KMS-11 (cell line): ENCODE measurements around the gene PNPLA5.

Experiments
- H2AFZ ChIP-seq: fragments of 200-600 bp; sonication (generic); 2 replicates; pipeline ENCODE4 v1.6.1; 2016; ENCODE audit warnings: antibody characterized with exemption, mixed run types, low read depth
- H3K27ac ChIP-seq: fragments of 200-600 bp; sonication (generic); 2 replicates; pipeline ENCODE4 v1.6.1; 2016; ENCODE audit warnings: mild to moderate bottlenecking, mixed run types
- H3K27me3 ChIP-seq: fragments of 200-600 bp; sonication (generic); 2 replicates; pipeline ENCODE4 v1.6.1; 2017; ENCODE audit warnings: mild to moderate bottlenecking, low read depth, mixed run types, moderate library complexity; ENCODE audit not compliant: insufficient read depth
- H3K36me3 ChIP-seq: fragments of 200-600 bp; sonication (generic); 2 replicates; pipeline ENCODE4 v1.6.1; 2017; ENCODE audit warnings: mild to moderate bottlenecking, mixed run types; ENCODE audit not compliant: insufficient read depth
- H3K4me1 ChIP-seq: fragments of 200-600 bp; sonication (generic); 2 replicates; pipeline ENCODE4 v1.6.1; 2016; ENCODE audit warnings: mild to moderate bottlenecking, low read depth, mixed run types; ENCODE audit not compliant: poor library complexity, severe bottlenecking
- H3K4me2 ChIP-seq: fragments of 200-600 bp; sonication (generic); 2 replicates; pipeline ENCODE4 v1.7.0; 2016; ENCODE audit warnings: mild to moderate bottlenecking, mixed run types
- H3K4me3 ChIP-seq: fragments of 200-600 bp; sonication (generic); IDR thresholded peaks from 2 replicates; pipeline ENCODE4 v1.6.1; 2017; ENCODE audit warnings: low read depth, low read length, mixed read lengths; ENCODE audit not compliant: insufficient read depth
- H3K79me2 ChIP-seq: fragments of 200-600 bp; sonication (generic); 2 replicates; pipeline ENCODE4 v1.6.1; 2016; ENCODE audit warnings: low read depth, mixed run types; ENCODE audit not compliant: insufficient read depth
- H3K9ac ChIP-seq: fragments of 200-600 bp; sonication (generic); 2 replicates; pipeline ENCODE4 v1.6.1; 2016; ENCODE audit warnings: mild to moderate bottlenecking, mixed run types
- H4K20me1 ChIP-seq: fragments of 200-600 bp; sonication (generic); 2 replicates; pipeline ENCODE4 v1.6.1; 2016; ENCODE audit warnings: mild to moderate bottlenecking, mixed run types; ENCODE audit not compliant: insufficient read depth
- TF ChIP-seq, protein P1 (sequence below): fragments of 200-600 bp; sonication (generic); conservative IDR thresholded peaks from 2 replicates; pipeline ENCODE4 v1.6.1; 2017; ENCODE audit warnings: low read depth, mild to moderate bottlenecking, antibody characterized with exemption, low read length, moderate library complexity, mixed read lengths

PNPLA5 gene

DNA sequence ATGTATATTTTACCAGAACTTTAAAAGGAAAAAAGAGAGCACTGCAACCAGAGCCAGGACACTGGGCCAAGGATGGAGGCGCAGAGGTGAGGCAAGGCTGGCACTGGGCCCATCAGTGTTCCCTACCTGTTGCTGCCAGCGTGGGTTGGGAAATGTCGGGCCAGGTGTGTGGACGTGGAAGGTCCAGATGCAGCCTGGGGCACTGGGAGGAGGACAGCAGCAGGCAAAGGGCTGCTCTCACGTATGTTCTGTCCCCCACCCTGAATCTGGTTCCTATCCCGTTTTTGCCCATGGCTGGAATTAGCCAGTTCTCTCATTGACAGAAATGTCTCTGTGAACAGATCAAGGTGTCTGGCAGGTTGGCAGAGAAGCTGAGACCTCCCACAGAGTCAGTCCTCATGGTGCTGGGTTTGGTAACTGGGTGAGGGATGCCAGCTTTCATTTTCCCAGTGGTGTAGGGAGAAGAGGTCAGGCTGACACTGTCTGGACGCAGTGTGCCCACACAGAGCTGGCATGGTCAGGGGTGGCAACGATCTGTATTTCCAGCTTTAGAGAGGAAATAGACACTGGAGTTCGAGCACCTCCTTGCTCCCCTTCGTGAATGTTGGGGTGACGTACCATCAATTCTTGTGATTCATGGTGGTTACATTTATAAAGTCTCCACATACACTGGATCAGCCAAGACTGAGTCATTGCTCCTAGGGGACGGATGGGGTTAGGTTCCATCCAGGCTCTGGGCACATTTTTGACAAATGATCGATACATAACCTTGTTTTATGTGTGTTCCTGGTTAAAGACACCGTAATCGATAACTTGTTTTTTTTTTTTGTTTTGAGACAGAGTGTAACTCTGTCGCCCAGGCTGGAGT lies 27.5 kb upstream of the PNPLA5 start:
- TF ChIP-seq, protein P1, sequence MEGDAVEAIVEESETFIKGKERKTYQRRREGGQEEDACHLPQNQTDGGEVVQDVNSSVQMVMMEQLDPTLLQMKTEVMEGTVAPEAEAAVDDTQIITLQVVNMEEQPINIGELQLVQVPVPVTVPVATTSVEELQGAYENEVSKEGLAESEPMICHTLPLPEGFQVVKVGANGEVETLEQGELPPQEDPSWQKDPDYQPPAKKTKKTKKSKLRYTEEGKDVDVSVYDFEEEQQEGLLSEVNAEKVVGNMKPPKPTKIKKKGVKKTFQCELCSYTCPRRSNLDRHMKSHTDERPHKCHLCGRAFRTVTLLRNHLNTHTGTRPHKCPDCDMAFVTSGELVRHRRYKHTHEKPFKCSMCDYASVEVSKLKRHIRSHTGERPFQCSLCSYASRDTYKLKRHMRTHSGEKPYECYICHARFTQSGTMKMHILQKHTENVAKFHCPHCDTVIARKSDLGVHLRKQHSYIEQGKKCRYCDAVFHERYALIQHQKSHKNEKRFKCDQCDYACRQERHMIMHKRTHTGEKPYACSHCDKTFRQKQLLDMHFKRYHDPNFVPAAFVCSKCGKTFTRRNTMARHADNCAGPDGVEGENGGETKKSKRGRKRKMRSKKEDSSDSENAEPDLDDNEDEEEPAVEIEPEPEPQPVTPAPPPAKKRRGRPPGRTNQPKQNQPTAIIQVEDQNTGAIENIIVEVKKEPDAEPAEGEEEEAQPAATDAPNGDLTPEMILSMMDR, result no peak
- Histone ChIP-seq H3K4me3 (no peak overlapping the region), H3K36me3 (no peaks in the 10 kb centered on the region), H3K27ac (no peak overlapping the region), H3K79me2 (no peaks in the 10 kb centered on the region), H2AFZ (no peak overlapping the region), H4K20me1 (no peaks in the 10 kb centered on the region), H3K9ac (no peak overlapping the region), H3K4me2 (no peak overlapping the region), H3K4me1 (no peaks in the 10 kb centered on the region), H3K27me3 (peaks cover 11% of the 10 kb centered on the region; the same call in 1 of the 2 replicates)

DNA sequence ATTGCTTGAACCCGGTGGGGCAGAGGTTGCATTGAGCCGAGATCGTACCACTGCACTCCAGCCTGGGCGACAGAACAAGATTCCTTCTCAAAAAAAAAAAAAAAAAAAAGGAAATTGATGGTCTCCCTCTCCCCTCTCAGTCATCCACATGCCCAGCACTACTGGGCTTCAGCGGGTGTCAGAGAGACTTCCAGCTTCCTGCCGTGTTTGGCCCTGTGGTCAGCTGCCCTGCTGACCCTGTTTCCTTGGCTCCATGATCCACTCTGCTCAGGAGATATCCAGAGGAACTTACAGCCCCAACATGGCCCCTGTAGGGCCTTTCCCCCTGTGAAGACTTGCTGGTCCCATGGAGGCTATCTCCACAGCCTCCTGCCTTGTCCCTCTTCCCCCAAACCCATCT lies 25.7 kb upstream of the PNPLA5 start:
- Histone ChIP-seq H4K20me1 (no peaks in the 10 kb centered on the region), H2AFZ (no peak overlapping the region), H3K9ac (no peak overlapping the region), H3K4me3 (no peak overlapping the region), H3K27me3 (peaks cover 6% of the 10 kb centered on the region; the same call in 1 of the 2 replicates), H3K27ac (no peak overlapping the region), H3K79me2 (no peaks in the 10 kb centered on the region), H3K36me3 (no peaks in the 10 kb centered on the region), H3K4me2 (no peak overlapping the region), H3K4me1 (no peaks in the 10 kb centered on the region)
- TF ChIP-seq, protein P1, result no peak

DNA sequence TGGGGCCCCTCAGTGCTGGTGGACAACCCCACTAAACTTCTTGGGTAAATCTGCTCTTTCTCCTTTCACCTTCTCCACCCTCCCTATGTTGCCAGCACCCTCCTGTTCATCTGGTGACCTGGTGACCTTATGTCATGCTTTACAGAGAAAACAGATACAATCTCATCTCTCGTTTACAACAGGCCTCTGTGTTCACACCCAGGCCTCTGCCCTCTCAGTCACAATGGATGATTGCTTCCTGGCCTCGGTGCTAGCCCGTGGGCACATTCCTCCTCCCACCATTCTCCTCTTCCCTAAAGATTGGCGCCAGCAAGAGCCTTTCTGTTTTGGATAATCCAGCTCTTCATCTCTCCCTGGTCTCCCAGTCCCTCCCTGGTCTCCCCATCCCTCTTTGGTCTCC lies 19.5 kb upstream of the PNPLA5 start:
- H3K27ac ChIP-seq, result no peak overlapping the region
- no peak overlapping the region for H3K9ac ChIP-seq
- no peaks in the 10 kb centered on the region for H3K79me2 ChIP-seq
- no peak overlapping the region for H2AFZ ChIP-seq
- no peak overlapping the region for H3K4me2 ChIP-seq
- no peaks in the 10 kb centered on the region for H3K36me3 ChIP-seq
- H3K4me3 ChIP-seq, result no peak overlapping the region
- TF ChIP-seq, protein P1, result no peak
- no peaks in the 10 kb centered on the region for H4K20me1 ChIP-seq
- no peaks in the 10 kb centered on the region for H3K4me1 ChIP-seq
- H3K27me3 ChIP-seq, result peaks cover 6% of the 10 kb centered on the region; the same call in 1 of the 2 replicates

DNA sequence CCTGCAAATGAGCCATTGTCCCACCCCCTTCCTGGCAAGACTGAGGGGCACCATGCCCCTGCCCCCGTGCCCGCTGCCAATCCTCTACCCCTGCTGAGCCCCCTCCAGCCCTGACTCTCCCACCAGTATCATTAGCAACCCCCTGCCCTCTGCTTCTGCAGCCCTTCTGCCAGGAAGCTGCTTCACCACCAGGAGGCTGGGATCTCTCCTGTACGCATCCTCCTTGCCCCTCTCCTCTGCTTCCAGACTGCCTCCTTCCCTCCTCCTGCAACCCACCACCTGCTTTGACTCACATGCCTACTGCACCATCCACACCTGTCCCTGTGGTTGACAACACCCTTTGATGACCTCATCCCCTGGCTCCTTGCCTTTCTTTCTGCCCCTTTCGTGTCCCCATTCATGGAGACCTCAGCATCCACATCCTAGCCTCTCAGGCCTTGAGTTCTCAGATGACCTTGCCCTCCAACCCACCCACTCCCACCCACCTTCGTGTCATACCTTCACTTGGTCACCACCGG lies 18.4 kb upstream of the PNPLA5 start:
- H4K20me1 ChIP-seq, result no peaks in the 10 kb centered on the region
- no peaks in the 10 kb centered on the region for H3K79me2 ChIP-seq
- TF ChIP-seq, protein P1, result no peak
- no peaks in the 10 kb centered on the region for H3K36me3 ChIP-seq
- H2AFZ ChIP-seq, result no peak overlapping the region
- H3K4me2 ChIP-seq, result no peak overlapping the region
- no peak overlapping the region for H3K27ac ChIP-seq
- no peak overlapping the region for H3K9ac ChIP-seq
- H3K27me3 ChIP-seq, result peaks cover 9% of the 10 kb centered on the region; the same call in 1 of the 2 replicates
- H3K4me3 ChIP-seq, result no peak overlapping the region
- no peaks in the 10 kb centered on the region for H3K4me1 ChIP-seq
